Osteocyte (in vitro differentiated cells): ENCODE data around the gene PLEKHD1. TPM values are rescaled to one million over a fixed set of nuclear protein-coding genes. Genes with fewer than 3 reads are reported as not detected.
"Not testable (repeated sequence)": the region's sequence is repeated elsewhere in the genome, so short reads cannot be mapped to it uniquely, and the experiment has no call there.

Source experiments
- DNase-seq: peaks from one replicate; pipeline ENCODE4 v3.0.0; 2021; ENCODE audit warnings: mixed read lengths; ENCODE audit not compliant: unreplicated experiment; ENCODE audit errors: extremely low spot score
- H3K27ac Mint-ChIP-seq: one replicate; pipeline ENCODE4 v1.8.0; 2021; ENCODE audit warnings: mild to moderate bottlenecking, mixed read lengths; ENCODE audit not compliant: unreplicated experiment
- H3K27me3 Mint-ChIP-seq: one replicate; pipeline ENCODE4 v1.8.0; 2021; ENCODE audit warnings: mixed read lengths; ENCODE audit not compliant: unreplicated experiment
- H3K36me3 Mint-ChIP-seq: one replicate; pipeline ENCODE4 v1.8.0; 2021; ENCODE audit warnings: mixed read lengths; ENCODE audit not compliant: unreplicated experiment
- H3K4me1 Mint-ChIP-seq: one replicate; pipeline ENCODE4 v1.8.0; 2021; ENCODE audit warnings: mixed read lengths; ENCODE audit not compliant: unreplicated experiment
- H3K4me3 Mint-ChIP-seq: one replicate; pipeline ENCODE4 v1.8.0; 2021; ENCODE audit warnings: mild to moderate bottlenecking, moderate library complexity, mixed read lengths; ENCODE audit not compliant: unreplicated experiment
- H3K9me3 Mint-ChIP-seq: one replicate; pipeline ENCODE4 v1.8.0; 2021; ENCODE audit warnings: mixed read lengths; ENCODE audit not compliant: unreplicated experiment
- total RNA-seq: library from RNA; stranded (reverse); gene quantifications from 2 replicates; pipeline ENCODE4 v1.2.1, GENCODE V29; 2021
- TF ChIP-seq, protein P1 (sequence below): fragments of 200-600 bp; sonication (generic); IDR thresholded peaks from 2 replicates; pipeline ENCODE4 v1.5.0; 2021; ENCODE audit warnings: antibody characterized with exemption, mild to moderate bottlenecking, moderate library complexity

PLEKHD1 gene
- total RNA-seq, 1 donor from 2014 or later, result 0.08 TPM

DNA sequence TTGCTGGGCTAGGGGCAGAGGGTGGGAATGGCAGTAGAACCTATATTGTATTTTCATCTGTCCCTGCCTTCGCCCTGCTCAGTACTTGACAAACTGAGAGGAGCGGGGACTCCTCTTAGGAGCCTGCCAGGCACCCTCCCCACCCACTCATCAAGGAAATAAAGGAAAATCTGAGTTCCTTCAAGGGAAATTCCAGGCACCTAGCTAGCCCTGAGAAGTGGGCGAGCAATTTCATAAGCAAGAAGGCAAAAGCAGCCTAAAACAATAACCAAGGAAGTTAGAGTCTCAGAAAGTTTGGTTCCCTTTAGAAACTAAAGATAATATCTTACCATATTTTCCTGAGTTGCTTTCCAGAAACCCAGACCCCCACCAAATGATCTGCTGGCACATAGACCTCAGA lies 10.6 kb upstream of the PLEKHD1 start:
- peaks cover 5% of the 10 kb centered on the region for H3K4me1 Mint-ChIP-seq
- no peak for DNase-seq
- no peak overlapping the region for H3K27ac Mint-ChIP-seq
- H3K9me3 Mint-ChIP-seq, result no peaks in the 10 kb centered on the region
- no peaks in the 10 kb centered on the region for H3K36me3 Mint-ChIP-seq
- no peak overlapping the region for H3K4me3 Mint-ChIP-seq
- H3K27me3 Mint-ChIP-seq, result no peaks in the 10 kb centered on the region
- TF ChIP-seq, protein P1, sequence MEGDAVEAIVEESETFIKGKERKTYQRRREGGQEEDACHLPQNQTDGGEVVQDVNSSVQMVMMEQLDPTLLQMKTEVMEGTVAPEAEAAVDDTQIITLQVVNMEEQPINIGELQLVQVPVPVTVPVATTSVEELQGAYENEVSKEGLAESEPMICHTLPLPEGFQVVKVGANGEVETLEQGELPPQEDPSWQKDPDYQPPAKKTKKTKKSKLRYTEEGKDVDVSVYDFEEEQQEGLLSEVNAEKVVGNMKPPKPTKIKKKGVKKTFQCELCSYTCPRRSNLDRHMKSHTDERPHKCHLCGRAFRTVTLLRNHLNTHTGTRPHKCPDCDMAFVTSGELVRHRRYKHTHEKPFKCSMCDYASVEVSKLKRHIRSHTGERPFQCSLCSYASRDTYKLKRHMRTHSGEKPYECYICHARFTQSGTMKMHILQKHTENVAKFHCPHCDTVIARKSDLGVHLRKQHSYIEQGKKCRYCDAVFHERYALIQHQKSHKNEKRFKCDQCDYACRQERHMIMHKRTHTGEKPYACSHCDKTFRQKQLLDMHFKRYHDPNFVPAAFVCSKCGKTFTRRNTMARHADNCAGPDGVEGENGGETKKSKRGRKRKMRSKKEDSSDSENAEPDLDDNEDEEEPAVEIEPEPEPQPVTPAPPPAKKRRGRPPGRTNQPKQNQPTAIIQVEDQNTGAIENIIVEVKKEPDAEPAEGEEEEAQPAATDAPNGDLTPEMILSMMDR, result no peak

DNA sequence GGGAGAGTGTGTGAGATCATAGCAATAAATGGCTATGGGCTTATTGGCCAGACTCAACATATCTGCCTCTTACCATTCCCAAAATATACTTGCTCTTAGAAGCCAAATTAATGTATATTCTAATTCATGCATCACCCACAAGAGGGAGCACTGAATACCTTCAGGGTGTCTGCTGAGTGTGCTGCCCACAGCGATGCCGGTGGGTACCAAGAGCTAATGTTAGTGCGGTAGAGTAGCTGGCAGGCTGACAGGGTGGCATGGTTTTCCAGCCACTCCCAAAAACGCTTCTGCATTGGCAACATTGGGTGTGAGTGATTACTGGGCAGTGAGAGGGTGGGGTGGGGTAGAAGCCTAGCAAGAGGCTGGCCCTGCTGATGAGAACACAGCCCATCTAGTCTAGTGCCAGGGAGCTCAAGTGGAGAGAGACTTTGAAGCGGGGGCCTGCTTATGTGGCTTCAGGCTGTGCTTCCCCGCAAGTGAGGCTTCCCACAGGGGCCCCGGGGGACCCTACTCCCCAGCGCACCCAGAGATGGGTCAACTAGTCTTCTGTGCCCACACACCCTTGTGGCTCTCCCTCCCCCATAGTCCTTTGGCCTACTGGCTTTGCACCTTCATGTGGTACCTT lies 9.2 kb upstream of the PLEKHD1 start:
- Mint-ChIP-seq H3K4me3 (no peak overlapping the region), H3K27ac (no peak overlapping the region), H3K4me1 (peaks cover 5% of the 10 kb centered on the region), H3K9me3 (no peaks in the 10 kb centered on the region), H3K36me3 (no peaks in the 10 kb centered on the region), H3K27me3 (no peaks in the 10 kb centered on the region)
- TF ChIP-seq, protein P1, result peak; percentile 33
- DNase-seq, result no peak

DNA sequence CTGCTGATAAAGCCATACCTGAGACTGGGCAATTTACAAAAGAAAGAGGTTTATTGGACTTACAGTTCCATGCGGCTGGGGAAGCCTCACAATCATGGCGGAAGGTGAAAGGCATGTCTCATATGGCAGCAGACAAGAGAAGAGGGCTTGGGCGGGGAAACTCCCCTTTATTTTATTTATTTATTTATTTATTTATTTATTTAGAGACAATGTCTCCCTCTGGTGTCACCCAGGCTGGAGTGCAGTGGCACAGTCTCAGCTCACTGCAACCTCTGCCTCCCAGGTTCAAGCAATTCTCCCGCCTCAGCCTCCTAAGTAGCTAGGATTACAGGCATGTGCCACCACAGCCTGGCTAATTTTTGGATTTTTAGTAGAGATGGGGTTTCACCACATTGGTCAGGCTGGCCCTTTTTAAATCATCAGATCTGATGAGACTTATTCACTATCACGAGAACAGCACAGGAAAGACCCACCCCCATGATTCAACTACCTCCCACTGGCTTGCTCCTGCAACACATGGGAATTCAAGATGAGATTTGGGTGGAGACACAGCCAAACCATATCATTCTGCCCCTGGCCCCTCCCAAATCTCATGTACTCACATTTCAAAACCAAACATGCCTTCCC lies 7.6 kb upstream of the PLEKHD1 start:
- not testable (repeated sequence) for H3K27me3 Mint-ChIP-seq, H3K36me3 Mint-ChIP-seq, H3K27ac Mint-ChIP-seq, H3K4me3 Mint-ChIP-seq, H3K4me1 Mint-ChIP-seq, DNase-seq, H3K9me3 Mint-ChIP-seq
- TF ChIP-seq, protein P1, result peak; percentile 31

DNA sequence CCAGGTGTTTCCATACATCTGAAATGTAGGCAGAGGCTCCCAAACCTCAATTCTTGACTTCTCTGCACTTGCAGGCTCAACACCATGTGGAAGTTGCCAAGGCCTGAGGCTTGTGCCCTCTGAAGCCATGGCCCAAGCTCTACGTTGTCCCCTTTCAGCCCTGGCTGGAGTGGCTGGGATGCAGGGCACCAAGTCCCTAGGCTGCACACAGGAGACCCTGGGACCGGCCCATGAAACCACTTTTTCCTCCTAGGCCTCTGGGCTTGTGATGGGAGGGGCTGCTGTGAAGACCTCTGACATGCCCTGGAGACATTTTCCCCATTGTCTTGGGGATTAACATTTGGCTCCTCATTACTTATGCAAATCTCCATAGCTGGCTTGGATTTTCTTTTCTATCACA lies 6.5 kb upstream of the PLEKHD1 start:
- peaks cover 16% of the 10 kb centered on the region for H3K27me3 Mint-ChIP-seq

DNA sequence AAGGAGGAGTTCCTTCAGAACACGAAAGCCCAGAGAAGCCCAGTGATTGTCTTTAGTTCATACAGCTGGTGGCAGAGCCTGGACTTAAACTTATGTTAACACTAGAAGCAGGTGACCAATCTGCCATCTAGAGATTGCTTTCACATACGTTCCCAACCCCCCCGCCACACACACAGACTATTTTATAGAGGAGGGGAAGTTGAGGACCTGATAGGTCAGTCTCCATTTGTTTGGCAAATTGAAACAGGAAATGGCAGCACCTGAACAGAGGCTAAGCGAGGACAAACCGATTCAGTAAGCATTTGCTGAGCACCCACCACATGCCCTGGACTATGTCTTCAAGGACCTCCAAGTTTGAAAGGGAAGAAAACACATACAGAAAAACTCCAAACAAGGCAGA lies 4.8 kb upstream of the PLEKHD1 start:
- Mint-ChIP-seq H3K27ac (no peak overlapping the region), H3K4me3 (no peak overlapping the region), H3K4me1 (peaks cover 10% of the 10 kb centered on the region), H3K27me3 (peaks cover 26% of the 10 kb centered on the region), H3K36me3 (no peaks in the 10 kb centered on the region), H3K9me3 (no peaks in the 10 kb centered on the region)
- DNase-seq, result no peak
- TF ChIP-seq, protein P1, result no peak

More for the DNA sequence above, 6.5 kb upstream of the PLEKHD1 start:
- not testable (repeated sequence) for H3K4me3 Mint-ChIP-seq, H3K9me3 Mint-ChIP-seq, H3K4me1 Mint-ChIP-seq, H3K36me3 Mint-ChIP-seq, H3K27ac Mint-ChIP-seq, DNase-seq
